MM.1S (cell line): Measurements from ENCODE around the gene C1orf116.

Source experiments
- CTCF ChIP-seq: fragments of 300-600 bp; sonication (generic); IDR thresholded peaks from 2 replicates; pipeline ENCODE4 v1.5.1; 2016; ENCODE audit warnings: antibody characterized with exemption, low read length, mixed read lengths
- EZH2 ChIP-seq: fragments of 300-600 bp; sonication (generic); optimal IDR thresholded peaks from 2 replicates; pipeline ENCODE3; 2017; ENCODE audit warnings: low read depth, mild to moderate bottlenecking, antibody characterized with exemption, low read length, mixed read lengths

- TF ChIP-seq CTCF, result no peak
- no peak for TF ChIP-seq EZH2
These were observed 13.8 kb downstream of the C1orf116 start for GRCh38 chr1:207018707-207019106.
